Activated CD4-positive, alpha-beta memory T cell treated with anti-CD3 and anti-CD28 coated beads for 36 hours (primary cell): ENCODE results near the gene CEP41. TPM values are rescaled to one million over a fixed set of nuclear protein-coding genes. Genes with fewer than 3 reads are reported as not detected.

Experiments used
- CTCF ChIA-PET: fragments of 350-600 bp; sonication (Branson Sonifier 250); formaldehyde crosslinking; loops from one replicate; lab custom pipeline; 2021; ENCODE audit warnings: antibody characterized with exemption, inconsistent platforms; lab: Charles Lee
- POLR2A ChIA-PET: fragments of 350-600 bp; sonication (Branson Sonifier 250); formaldehyde crosslinking; loops from one replicate; lab custom pipeline; 2021; ENCODE audit warnings: antibody characterized with exemption; lab: Charles Lee
- DNase-seq: peaks from one replicate; pipeline ENCODE4 v3.0.0-alpha.2; 2020
- H3K27ac Mint-ChIP-seq: one replicate; pipeline ENCODE4 v1.8.0; 2021; ENCODE audit warnings: mixed read lengths
- H3K27me3 Mint-ChIP-seq: one replicate; pipeline ENCODE4 v1.8.0; 2021; ENCODE audit warnings: mixed read lengths
- H3K36me3 Mint-ChIP-seq: one replicate; pipeline ENCODE4 v1.8.0; 2021; ENCODE audit warnings: mixed read lengths
- H3K4me1 Mint-ChIP-seq: one replicate; pipeline ENCODE4 v1.8.0; 2021; ENCODE audit warnings: low read depth, mixed read lengths
- H3K4me3 Mint-ChIP-seq: one replicate; pipeline ENCODE4 v1.8.0; 2021; ENCODE audit warnings: mild to moderate bottlenecking, mixed read lengths
- H3K9me3 Mint-ChIP-seq: one replicate; pipeline ENCODE4 v1.8.0; 2021; ENCODE audit warnings: mixed read lengths
- intact Hi-C: fragments of 100-400 bp; cut with micrococcal nuclease; formaldehyde crosslinking; loops from one replicate; pipeline ENCODE4 v1.15.1; 2023
- total RNA-seq, 2 experiments: library from RNA; stranded (reverse); gene quantifications; one replicate each; pipeline ENCODE4 v1.2.3, GENCODE V29; 2021

Gene CEP41
- total RNA-seq, 2 experiments from 2014 or later = 14.0 to 16.4 TPM

DNA sequence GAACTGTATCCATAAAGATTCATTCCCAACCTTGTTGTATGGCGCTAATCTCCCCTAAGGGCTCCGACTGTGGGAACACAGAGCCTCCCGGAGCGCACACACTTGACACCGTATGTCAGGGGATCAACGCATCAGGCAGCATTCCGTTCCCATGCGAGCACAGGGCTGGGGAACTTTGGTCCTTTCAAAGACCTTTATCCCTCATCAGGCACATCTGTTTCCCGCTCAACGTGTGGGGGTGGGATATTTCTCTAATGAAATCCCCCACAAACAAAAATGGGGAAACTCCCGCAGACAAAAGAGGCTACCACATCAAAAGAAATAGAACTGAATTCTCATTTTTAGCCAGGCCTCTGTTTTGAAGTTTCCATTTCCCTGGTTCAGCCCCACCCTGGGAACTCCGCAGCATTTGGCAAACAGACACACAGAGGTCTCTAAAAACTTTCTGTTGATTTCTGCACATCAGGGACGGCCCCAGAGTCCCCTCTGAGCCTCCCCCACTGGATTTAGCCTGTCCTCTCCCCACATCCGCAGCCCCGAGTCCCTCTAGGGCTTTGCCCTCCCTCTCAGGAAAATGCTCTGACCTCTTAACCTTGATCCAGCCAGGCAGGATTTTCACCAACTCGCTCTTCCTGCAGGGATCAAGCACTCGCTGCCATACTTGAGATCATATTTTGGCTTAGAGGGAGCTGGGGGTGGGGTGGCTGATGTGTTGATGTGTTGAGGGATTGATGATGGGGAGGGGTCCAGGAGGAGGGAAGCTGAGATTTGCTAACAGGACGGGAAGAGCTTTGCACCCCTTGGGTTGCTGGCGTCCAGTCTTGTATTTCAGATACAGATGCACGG, 89.6 kb downstream of the CEP41 start:
- intact Hi-C loops = loop anchor here (1.0 kb wide), 1 partner anchor 74 kb away; no protein-coding TSS in a partner anchor
- Mint-ChIP-seq H3K36me3 (no peaks in the 10 kb centered on the region), H3K27me3 (peaks cover 24% of the 10 kb centered on the region), H3K27ac (peak overlapping the region; percentile 24), H3K4me3 (no peak overlapping the region), H3K4me1 (peaks cover 18% of the 10 kb centered on the region), H3K9me3 (no peaks in the 10 kb centered on the region)
- CTCF ChIA-PET = interaction anchor here (1.5 kb wide), 1 partner anchor 108 kb away, joined by 3 read pairs; no protein-coding TSS in a partner anchor
- DNase-seq = peak; percentile 47
- POLR2A ChIA-PET = interaction anchor here (0.6 kb wide), 1 partner anchor 1354 kb away, joined by 4 read pairs; no protein-coding TSS in a partner anchor

- DNase-seq = no peak
- no peak overlapping the region for H3K4me3 Mint-ChIP-seq
- intact Hi-C loops = no loop called here
- CTCF ChIA-PET = interaction anchor here (1.5 kb wide), 1 partner anchor 107 kb away, joined by 3 read pairs; no protein-coding TSS in a partner anchor
- H3K4me1 Mint-ChIP-seq = peaks cover 18% of the 10 kb centered on the region
- peak overlapping the region; percentile 24 for H3K27ac Mint-ChIP-seq
- no peaks in the 10 kb centered on the region for H3K9me3 Mint-ChIP-seq
- H3K27me3 Mint-ChIP-seq = peaks cover 24% of the 10 kb centered on the region
- POLR2A ChIA-PET = no interaction called here
- no peaks in the 10 kb centered on the region for H3K36me3 Mint-ChIP-seq
Measured at GRCh38 chr7:130349911-130350782, 90.7 kb downstream of the CEP41 start.

- POLR2A ChIA-PET = no interaction called here
- peaks cover 18% of the 10 kb centered on the region for H3K27me3 Mint-ChIP-seq
- no peak overlapping the region for H3K27ac Mint-ChIP-seq
- no peaks in the 10 kb centered on the region for H3K9me3 Mint-ChIP-seq
- DNase-seq = no peak
- no peaks in the 10 kb centered on the region for H3K36me3 Mint-ChIP-seq
- H3K4me1 Mint-ChIP-seq = peaks cover 18% of the 10 kb centered on the region
- H3K4me3 Mint-ChIP-seq = no peak overlapping the region
- intact Hi-C loops = no loop called here
- CTCF ChIA-PET = no interaction called here
Measured at GRCh38 chr7:130346941-130347340, 93.9 kb downstream of the CEP41 start.

DNA sequence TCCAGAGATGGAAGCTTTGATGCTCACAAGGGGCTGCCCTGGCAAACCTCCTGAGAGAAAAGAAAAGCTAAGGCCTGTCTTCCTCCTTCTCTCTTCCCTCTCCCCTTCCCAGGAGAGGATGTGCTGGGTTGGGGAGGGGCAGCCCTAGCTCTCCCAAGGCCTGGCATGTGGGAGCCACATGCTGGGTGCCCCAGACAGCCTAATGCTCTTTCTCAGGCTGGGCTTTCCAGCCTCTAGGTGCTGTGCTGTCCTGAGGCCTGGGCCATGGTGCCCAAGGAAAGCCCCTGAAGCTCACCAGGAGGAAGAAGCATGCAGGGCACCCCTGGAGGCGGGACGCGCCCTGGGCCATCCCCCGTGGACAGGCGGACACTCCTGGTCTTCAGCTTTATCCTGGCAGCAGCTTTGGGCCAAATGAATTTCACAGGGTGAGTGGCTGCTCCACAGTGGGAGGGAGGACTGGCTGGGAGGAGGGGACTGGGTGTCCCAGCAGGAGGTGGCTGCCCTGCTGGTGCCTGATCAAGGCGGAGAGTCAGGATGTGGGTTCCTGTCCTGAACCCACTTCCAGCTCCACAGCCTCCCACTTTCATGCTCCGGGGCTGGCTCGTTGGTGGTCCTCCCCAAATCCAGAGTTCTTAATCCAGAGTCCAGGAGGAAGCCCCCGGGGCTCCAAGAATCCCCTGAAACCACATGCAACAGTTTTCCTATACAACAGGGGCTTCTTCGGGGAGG, 94.5 kb downstream of the CEP41 start:
- intact Hi-C loops = no loop called here
- peaks cover 16% of the 10 kb centered on the region for H3K4me1 Mint-ChIP-seq
- no peaks in the 10 kb centered on the region for H3K36me3 Mint-ChIP-seq
- no peaks in the 10 kb centered on the region for H3K9me3 Mint-ChIP-seq
- H3K27ac Mint-ChIP-seq = no peak overlapping the region
- H3K27me3 Mint-ChIP-seq = peaks cover 16% of the 10 kb centered on the region
- no peak for DNase-seq
- ChIA-PET POLR2A (no interaction called here), CTCF (no interaction called here)
- H3K4me3 Mint-ChIP-seq = no peak overlapping the region

GRCh38 chr7:130345725-130346124, 95.1 kb downstream of the CEP41 start:
- POLR2A ChIA-PET = no interaction called here
- Mint-ChIP-seq H3K4me1 (peaks cover 9% of the 10 kb centered on the region), H3K9me3 (no peaks in the 10 kb centered on the region), H3K36me3 (no peaks in the 10 kb centered on the region), H3K4me3 (no peak overlapping the region), H3K27me3 (peaks cover 13% of the 10 kb centered on the region), H3K27ac (no peak overlapping the region)
- intact Hi-C loops = no loop called here
- DNase-seq = no peak
- CTCF ChIA-PET = no interaction called here

DNA sequence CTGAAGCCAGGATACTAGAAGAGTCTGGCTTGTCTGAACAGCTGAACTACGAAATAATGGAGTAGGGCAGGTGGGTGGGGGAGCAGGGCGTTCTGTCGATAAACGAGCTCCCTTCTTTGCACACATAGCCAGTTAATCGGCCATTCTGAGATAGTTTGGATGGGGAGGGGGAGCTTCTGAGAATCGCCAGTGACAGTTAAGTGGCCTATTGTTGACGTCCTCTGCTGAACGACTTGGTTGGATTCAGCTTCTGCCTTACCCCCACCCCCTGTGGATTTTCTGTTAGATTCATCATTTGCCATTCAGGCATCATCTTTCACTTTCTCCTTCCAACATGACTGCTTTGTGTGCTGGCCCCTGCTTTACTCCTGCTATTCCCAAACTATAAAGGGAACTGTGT, 95.7 kb downstream of the CEP41 start:
- Mint-ChIP-seq H3K4me3 (no peak overlapping the region), H3K36me3 (no peaks in the 10 kb centered on the region), H3K27me3 (peaks cover 10% of the 10 kb centered on the region), H3K9me3 (no peaks in the 10 kb centered on the region), H3K27ac (no peak overlapping the region), H3K4me1 (peaks cover 4% of the 10 kb centered on the region)
- no peak for DNase-seq
- intact Hi-C loops = no loop called here
- ChIA-PET CTCF (no interaction called here), POLR2A (no interaction called here)

DNA sequence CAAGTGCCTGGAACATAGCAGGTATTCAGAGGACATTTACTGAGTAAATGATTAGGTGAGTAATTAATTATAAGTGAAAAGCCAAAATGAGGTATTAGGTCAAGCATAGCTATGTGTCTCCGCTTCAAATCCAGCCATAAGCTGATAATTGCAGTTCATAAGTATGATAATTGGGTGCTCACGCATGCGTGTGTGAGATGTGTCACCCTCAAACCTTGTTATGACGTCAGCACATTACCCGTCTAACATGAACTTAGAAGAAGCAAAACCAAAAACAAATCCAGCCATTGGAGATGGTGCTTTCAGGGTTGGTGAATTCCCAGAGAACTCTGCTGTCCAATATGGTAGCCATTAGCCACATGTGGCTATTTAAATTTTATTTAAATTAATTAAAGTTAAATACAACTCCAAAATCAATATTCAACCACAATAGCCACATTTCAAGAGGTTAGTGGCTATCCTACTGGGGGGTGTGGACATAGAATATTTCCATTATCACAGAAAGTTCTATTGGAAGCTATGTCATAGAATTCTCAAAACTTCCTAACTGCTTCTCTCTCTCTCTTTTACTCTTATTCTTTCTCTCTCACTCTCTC, 96.4 kb downstream of the CEP41 start, which contains the start of gene CPA5:
CPA5 (plus strand) TSS at position 546 of the 596 bp plus-strand sequence. CDS start 1,670 bp downstream, outside the sequence.
- CTCF ChIA-PET = no interaction called here
- Mint-ChIP-seq H3K27ac (no peak within 1 kb of the TSS), H3K27me3 (peaks cover 7% of the 10 kb centered on the region), H3K36me3 (no peaks in the 10 kb centered on the region), H3K9me3 (no peaks in the 10 kb centered on the region), H3K4me3 (no peak within 1 kb of the TSS), H3K4me1 (no peaks in the 10 kb centered on the region)
- intact Hi-C loops = no loop called here
- no peak for DNase-seq
- POLR2A ChIA-PET = no interaction called here

Other genes starting within 250 kb of the CEP41 start
- gene TMEM209, start 235.6 kb downstream of the CEP41 start, total RNA-seq = 10 to 100 TPM; 35.5 to 35.9 TPM
- gene SSMEM1, start 233.2 kb downstream of the CEP41 start, total RNA-seq = not detected
- gene CPA2, start 174.2 kb downstream of the CEP41 start, total RNA-seq = under 1 TPM; 0.14 to 0.44 TPM
- gene CPA4, start 147.9 kb downstream of the CEP41 start, total RNA-seq = under 1 TPM; 0.45 to 0.90 TPM
- under 1 TPM in 1 of 2 experiments, not detected in 1; 0.15 TPM for gene CPA5, start 96.2 kb downstream of the CEP41 start, total RNA-seq
- gene CPA1, start 60.5 kb downstream of the CEP41 start, total RNA-seq = not detected
- 1 to 10 TPM in 1 of 2 experiments, under 1 TPM in 1; 0.83 to 1.0 TPM for gene MEST, start 51.1 kb upstream of the CEP41 start, total RNA-seq
- gene COPG2, start 227.7 kb upstream of the CEP41 start, total RNA-seq = 10 to 100 TPM; 31.5 to 33.4 TPM
- not detected for gene TSGA13, start 245.5 kb upstream of the CEP41 start, total RNA-seq